ENCODE data around the gene RHOF. TPM values are rescaled to one million over a fixed set of nuclear protein-coding genes. Genes with fewer than 3 reads are reported as not detected.

The RHOF gene
- total and polyA plus RNA-seq, 7 donors, result 7.6 to 132 (median 15.0) TPM

- peaks cover 21 to 35% (median 26%) of the 10 kb centered on the region in 4 donors for H3K36me3 ChIP-seq
- H3K4me3 ChIP-seq, result peak overlapping the region; percentile 62 to 81 (median 78)
- TF ChIP-seq POLR2AphosphoS5 (IDR thresholded peaks at IDR 0.05) (no peak), CTCF (IDR thresholded peaks at IDR 0.05) (no peak), POLR2A (IDR thresholded peaks at IDR 0.05) (no peak), EP300 (IDR thresholded peaks at IDR 0.05) (no peak)
- peak overlapping the region; percentile 100 for H3K27ac ChIP-seq
- peaks cover 0 to 55% (median 50%) of the 10 kb centered on the region in 4 donors for H3K4me1 ChIP-seq
- WGBS, 2 donors, result 18 to 46% methylated on average over 21 of the region's 21 CpGs
- H3K27me3 ChIP-seq, result no peaks in the 10 kb centered on the region
- no peak for DNase-seq
- no peaks in the 10 kb centered on the region for H3K9me3 ChIP-seq
- intact Hi-C loops (cut with DNase I), result loop anchor here (10.0 kb wide), 1 partner anchor 258 kb away; no protein-coding TSS in a partner anchor
Measured at GRCh38 chr12:121806546-121807423, 13.3 kb upstream of the RHOF start.

- intact Hi-C loops (cut with DNase I), result loop anchor here (10.0 kb wide), 1 partner anchor 259 kb away; no protein-coding TSS in a partner anchor
- Histone ChIP-seq H3K27ac (peak overlapping the region; percentile 100), H3K4me1 (peaks cover 0 to 48% (median 44%) of the 10 kb centered on the region in 4 donors), H3K27me3 (no peaks in the 10 kb centered on the region), H3K36me3 (peaks cover 21 to 35% (median 26%) of the 10 kb centered on the region in 4 donors), H3K4me3 (peak overlapping the region; percentile 62 to 81 (median 78)), H3K9me3 (no peaks in the 10 kb centered on the region)
- TF ChIP-seq POLR2A (IDR thresholded peaks at IDR 0.05), result no peak
- TF ChIP-seq CTCF (IDR thresholded peaks at IDR 0.05), result no peak
- no peak for TF ChIP-seq POLR2AphosphoS5 (IDR thresholded peaks at IDR 0.05)
- no peak for TF ChIP-seq EP300 (IDR thresholded peaks at IDR 0.05)
- no peak for DNase-seq
- 1 to 3% methylated on average over 16 of the region's 16 CpGs for WGBS, 2 donors
Measured at GRCh38 chr12:121806009-121806545, 12.6 kb upstream of the RHOF start.

- Histone ChIP-seq H3K36me3 (peaks cover 20 to 29% (median 22%) of the 10 kb centered on the region in 4 donors), H3K4me3 (peak overlapping the region; percentile 62 to 81 (median 78)), H3K27me3 (no peaks in the 10 kb centered on the region), H3K9me3 (no peaks in the 10 kb centered on the region), H3K27ac (peak overlapping the region; percentile 100), H3K4me1 (peaks cover 0 to 41% (median 38%) of the 10 kb centered on the region in 4 donors)
- WGBS, 2 donors, result 1% methylated on average over 45 of the region's 45 CpGs
- no peak for TF ChIP-seq POLR2AphosphoS5 (IDR thresholded peaks at IDR 0.05)
- no peak for DNase-seq
- intact Hi-C loops (cut with DNase I), result loop anchor here (10.0 kb wide), 1 partner anchor 259 kb away; no protein-coding TSS in a partner anchor
Measured at GRCh38 chr12:121805171-121806008, 11.9 kb upstream of the RHOF start.

GRCh38 chr12:121804417-121805111 is 11.1 kb upstream of the RHOF start:
- Histone ChIP-seq H3K4me3 (peak overlapping the region; percentile 62 to 81 (median 78)), H3K27ac (peak overlapping the region; percentile 100), H3K9me3 (no peaks in the 10 kb centered on the region), H3K36me3 (peaks cover 11 to 21% (median 14%) of the 10 kb centered on the region in 4 donors), H3K4me1 (peaks cover 0 to 38% (median 33%) of the 10 kb centered on the region in 4 donors), H3K27me3 (no peaks in the 10 kb centered on the region)
- 1% methylated on average over 63 of the region's 63 CpGs for WGBS, 2 donors
- intact Hi-C loops (cut with DNase I), result loop anchor here (10.0 kb wide), 1 partner anchor 260 kb away; no protein-coding TSS in a partner anchor
- peak; percentile 74 for DNase-seq
- no peak for TF ChIP-seq POLR2A (IDR thresholded peaks at IDR 0.05)
- peak in 1 of 4 experiments; percentile 13 for TF ChIP-seq CTCF (IDR thresholded peaks at IDR 0.05)

All from sigmoid colon (tissue), 7 donors.